CD4-positive, alpha-beta memory T cell (primary cell): ENCODE measurements around the gene RETN. TPM values are rescaled to one million over a fixed set of nuclear protein-coding genes. Genes with fewer than 3 reads are reported as not detected.

Source experiments
- CTCF ChIA-PET: fragments of 350-600 bp; sonication (Branson Sonifier 250); formaldehyde crosslinking; loops from one replicate; lab custom pipeline; 2021; ENCODE audit warnings: inconsistent platforms; ENCODE audit not compliant: partially characterized antibody; lab: Charles Lee
- POLR2A ChIA-PET: fragments of 350-600 bp; sonication (Branson Sonifier 250); formaldehyde crosslinking; loops from one replicate; lab custom pipeline; 2021; ENCODE audit not compliant: partially characterized antibody; lab: Charles Lee
- DNase-seq, 5 donors: peaks; one replicate each; pipeline versions ENCODE4 v3.0.0 to v3.0.0-alpha.2; 2020 to 2022; ENCODE audit warnings: mixed read lengths in 1 of 5
- H3K27ac ChIP-seq: one replicate; pipeline ENCODE4 v1.7.0; 2013; ENCODE audit warnings: low read depth, low read length
- H3K27me3 ChIP-seq: 2 replicates; pipeline ENCODE4 v1.7.0; 2013; ENCODE audit warnings: mild to moderate bottlenecking, low read length, moderate library complexity; ENCODE audit not compliant: insufficient read depth
- H3K36me3 ChIP-seq: 2 replicates; pipeline ENCODE4 v1.7.0; 2013; ENCODE audit warnings: mild to moderate bottlenecking, low read length, moderate library complexity; ENCODE audit not compliant: insufficient read depth
- H3K4me1 ChIP-seq: 2 replicates; pipeline ENCODE4 v1.7.0; 2013; ENCODE audit warnings: mild to moderate bottlenecking, low read length, moderate library complexity; ENCODE audit not compliant: insufficient read depth
- H3K4me3 ChIP-seq, 2 donors: one replicate each; pipeline ENCODE4 v1.7.0; 2013; ENCODE audit warnings: low read length in 2 of 2, mild to moderate bottlenecking in 1 of 2
- H3K9me3 ChIP-seq, 2 donors: one replicate each; pipeline ENCODE4 v1.7.0; 2013; ENCODE audit warnings: low read length in 2 of 2, control low read depth in 1 of 2; ENCODE audit not compliant: control insufficient read depth in 1 of 2
- H3K27ac Mint-ChIP-seq, 7 donors: one replicate each; pipeline ENCODE4 v1.8.0; 2020 to 2021; ENCODE audit warnings: mixed read lengths in 7 of 7, mild to moderate bottlenecking in 6 of 7, inconsistent platforms in 3 of 7, moderate library complexity in 3 of 7
- H3K27me3 Mint-ChIP-seq, 2 donors: one replicate each; pipeline ENCODE4 v1.8.0; 2020 to 2021; ENCODE audit warnings: mixed read lengths in 2 of 2
- H3K36me3 Mint-ChIP-seq, 2 donors: one replicate each; pipeline ENCODE4 v1.8.0; 2020 to 2021; ENCODE audit warnings: mixed read lengths in 2 of 2, inconsistent platforms in 1 of 2, mild to moderate bottlenecking in 1 of 2
- H3K4me1 Mint-ChIP-seq, 4 donors: one replicate each; pipeline ENCODE4 v1.8.0; 2020 to 2021; ENCODE audit warnings: mixed read lengths in 4 of 4, mild to moderate bottlenecking in 1 of 4
- H3K4me3 Mint-ChIP-seq, 8 donors: one replicate each; pipeline ENCODE4 v1.8.0; 2020 to 2021; ENCODE audit warnings: mixed read lengths in 8 of 8, mild to moderate bottlenecking in 7 of 8, moderate library complexity in 6 of 8, inconsistent platforms in 3 of 8
- H3K9me3 Mint-ChIP-seq, 8 donors: one replicate each; pipeline ENCODE4 v1.8.0; 2020 to 2021; ENCODE audit warnings: mixed read lengths in 8 of 8, mild to moderate bottlenecking in 5 of 8, inconsistent platforms in 3 of 8, moderate library complexity in 1 of 8
- intact Hi-C: fragments of 100-400 bp; cut with micrococcal nuclease; formaldehyde crosslinking; loops from one replicate; pipeline ENCODE4 v1.15.1; 2023
- polyA plus RNA-seq, 2 donors: library from polyadenylated mRNA; unstranded; fragments of 300-500 nt; fragmentation: Illumina TruSeq; gene quantifications; one replicate each; pipeline ENCODE4 v1.2.3, GENCODE V29; 2021
- total RNA-seq, 2 experiments: library from RNA; stranded (reverse); gene quantifications; one replicate each; pipeline ENCODE4 v1.2.3, GENCODE V29; 2021

RETN gene
- total and polyA plus RNA-seq, 4 experiments from 2014 or later = 0.48 to 0.94 TPM; not detected in 2

GRCh38 chr19:7699003-7699402 lies 30.2 kb downstream of the RETN start:
- H3K27ac ChIP-seq = no peak overlapping the region
- CTCF ChIA-PET = no interaction called here
- H3K27ac Mint-ChIP-seq = peak overlapping the region in 2 of 7 donors; percentile 57 to 73
- peaks cover 2 to 16% (median 10%) of the 10 kb centered on the region in 4 donors for H3K4me1 Mint-ChIP-seq
- H3K4me3 Mint-ChIP-seq = no peak overlapping the region
- H3K36me3 ChIP-seq = no peaks in the 10 kb centered on the region
- peaks cover 2 to 10% of the 10 kb centered on the region in 2 donors for H3K27me3 Mint-ChIP-seq
- POLR2A ChIA-PET = interaction anchor here (1.6 kb wide), 1 partner anchor 18 kb away, joined by 7 read pairs; the partner anchor contains the start of gene TRAPPC5
- no peak overlapping the region for H3K4me3 ChIP-seq
- no peaks in the 10 kb centered on the region for H3K4me1 ChIP-seq
- no peaks in the 10 kb centered on the region for H3K9me3 Mint-ChIP-seq
- no peak for DNase-seq
- intact Hi-C loops = no loop called here
- H3K9me3 ChIP-seq = no peaks in the 10 kb centered on the region
- H3K36me3 Mint-ChIP-seq = no peaks in the 10 kb centered on the region
- H3K27me3 ChIP-seq = no peaks in the 10 kb centered on the region

GRCh38 chr19:7699417-7700401 lies 30.9 kb downstream of the RETN start:
- ChIA-PET CTCF (no interaction called here), POLR2A (interaction anchor here (1.2 kb wide), 1 partner anchor 19 kb away, joined by 4 read pairs; the partner anchor contains the start of gene TRAPPC5)
- peaks cover 5% of the 10 kb centered on the region for H3K4me1 ChIP-seq
- DNase-seq = no peak
- no peak overlapping the region for H3K27ac ChIP-seq
- H3K4me3 Mint-ChIP-seq = no peak overlapping the region
- H3K27me3 ChIP-seq = no peaks in the 10 kb centered on the region
- peak overlapping the region in 4 of 7 donors; percentile 8 to 57 (median 30) for H3K27ac Mint-ChIP-seq
- H3K4me3 ChIP-seq = no peak overlapping the region
- H3K9me3 Mint-ChIP-seq = no peaks in the 10 kb centered on the region
- intact Hi-C loops = loop anchor here (10.0 kb wide), 1 partner anchor 55 kb away; no protein-coding TSS in a partner anchor
- no peaks in the 10 kb centered on the region for H3K36me3 Mint-ChIP-seq
- H3K4me1 Mint-ChIP-seq = peaks cover 2 to 21% (median 14%) of the 10 kb centered on the region in 4 donors
- no peaks in the 10 kb centered on the region for H3K36me3 ChIP-seq
- peaks cover 2 to 10% of the 10 kb centered on the region in 2 donors for H3K27me3 Mint-ChIP-seq
- no peaks in the 10 kb centered on the region for H3K9me3 ChIP-seq

GRCh38 chr19:7701049-7701653 lies 32.3 kb downstream of the RETN start:
- intact Hi-C loops = loop anchor here (10.0 kb wide), 1 partner anchor 54 kb away; no protein-coding TSS in a partner anchor
- H3K4me3 Mint-ChIP-seq = no peak overlapping the region
- Histone ChIP-seq H3K36me3 (no peaks in the 10 kb centered on the region), H3K4me3 (no peak overlapping the region), H3K4me1 (peaks cover 20% of the 10 kb centered on the region), H3K27me3 (no peaks in the 10 kb centered on the region), H3K27ac (no peak overlapping the region), H3K9me3 (no peaks in the 10 kb centered on the region)
- no peaks in the 10 kb centered on the region for H3K36me3 Mint-ChIP-seq
- H3K27me3 Mint-ChIP-seq = peaks cover 2 to 10% of the 10 kb centered on the region in 2 donors
- POLR2A ChIA-PET = interaction anchor here (1.2 kb wide), 1 partner anchor 21 kb away, joined by 4 read pairs; the partner anchor contains the start of gene TRAPPC5
- CTCF ChIA-PET = interaction anchor here (0.7 kb wide), 1 partner anchor 20 kb away, joined by 3 read pairs; the partner anchor contains the start of gene TRAPPC5
- no peak overlapping the region for H3K27ac Mint-ChIP-seq
- H3K4me1 Mint-ChIP-seq = peaks cover 10 to 35% (median 26%) of the 10 kb centered on the region in 4 donors
- DNase-seq = no peak
- no peaks in the 10 kb centered on the region for H3K9me3 Mint-ChIP-seq

- no peak for DNase-seq
- Mint-ChIP-seq H3K4me1 (peaks cover 17 to 42% (median 33%) of the 10 kb centered on the region in 4 donors), H3K27ac (peak within 1 kb of the TSS in 4 of 7 donors; percentile 47 to 69 (median 49)), H3K4me3 (no peak within 1 kb of the TSS), H3K36me3 (no peaks in the 10 kb centered on the region), H3K27me3 (peaks cover 0 to 7% of the 10 kb centered on the region in 2 donors), H3K9me3 (no peaks in the 10 kb centered on the region)
- intact Hi-C loops = loop anchor here (10.0 kb wide), 1 partner anchor 53 kb away; no protein-coding TSS in a partner anchor
- CTCF ChIA-PET = interaction anchor here (0.7 kb wide), 1 partner anchor 21 kb away, joined by 3 read pairs; the partner anchor contains the start of gene TRAPPC5
- H3K4me3 ChIP-seq = no peak within 1 kb of the TSS
- H3K36me3 ChIP-seq = no peaks in the 10 kb centered on the region
- POLR2A ChIA-PET = no interaction called here
- peaks cover 27% of the 10 kb centered on the region for H3K4me1 ChIP-seq
- H3K27me3 ChIP-seq = no peaks in the 10 kb centered on the region
- no peaks in the 10 kb centered on the region for H3K9me3 ChIP-seq
- no peak within 1 kb of the TSS for H3K27ac ChIP-seq
These were observed 33.0 kb downstream of the RETN start, which contains the start of gene FCER2 for GRCh38 chr19:7701654-7702457. Gene FCER2 (minus strand): TSS chr19:7702131. CDS start chr19:7699760, 2,371 bp downstream.

- Histone ChIP-seq H3K4me3 (no peak overlapping the region), H3K36me3 (no peaks in the 10 kb centered on the region), H3K9me3 (no peaks in the 10 kb centered on the region), H3K27me3 (no peaks in the 10 kb centered on the region), H3K27ac (no peak overlapping the region), H3K4me1 (peaks cover 38% of the 10 kb centered on the region)
- DNase-seq = no peak
- ChIA-PET CTCF (interaction anchor here (0.9 kb wide), 2 partner anchors 17 to 22 kb away, joined by 3 to 5 read pairs; partner anchors contain the start of gene TRAPPC5), POLR2A (no interaction called here)
- intact Hi-C loops = loop anchor here (10.0 kb wide), 1 partner anchor 51 kb away; no protein-coding TSS in a partner anchor
- H3K4me3 Mint-ChIP-seq = peak overlapping the region in 1 of 8 donors; percentile 17
- peak overlapping the region in 5 of 7 donors; percentile 7 to 84 (median 66) for H3K27ac Mint-ChIP-seq
- H3K36me3 Mint-ChIP-seq = no peaks in the 10 kb centered on the region
- H3K27me3 Mint-ChIP-seq = peaks cover 0 to 3% of the 10 kb centered on the region in 2 donors
- H3K4me1 Mint-ChIP-seq = peaks cover 19 to 50% (median 34%) of the 10 kb centered on the region in 4 donors
- H3K9me3 Mint-ChIP-seq = no peaks in the 10 kb centered on the region
These were observed 34.5 kb downstream of the RETN start for GRCh38 chr19:7703332-7703731.
